Suppressor macrophage treated with lipopolysaccharide for 1 hour (primary cell): ENCODE measurements around the gene ST13.
"Not testable (repeated sequence)": the region's sequence is repeated elsewhere in the genome, so short reads cannot be mapped to it uniquely, and the experiment has no call there.

ENCODE experiments used
- DNase-seq, 3 donors: peaks; one replicate each; pipeline ENCODE4 v3.0.0-alpha.2; 2020 to 2022

Gene ST13

GRCh38 chr22:40856513-40857308 lies at the start of gene ST13, which contains the start of gene XPNPEP3:
ST13 (minus strand) TSS chr22:40856639; CDS start chr22:40856540, 99 bp downstream.
XPNPEP3 (plus strand) TSS chr22:40857148; CDS start chr22:40857182, 34 bp downstream.
- DNase-seq, result peak; percentile 97 to 99 (median 98)

GRCh38 chr22:40904101-40904500 lies 47.7 kb upstream of the ST13 start:
- DNase-seq, result no peak

- peak; percentile 60 to 80 (median 73) for DNase-seq
Observed at GRCh38 chr22:40898850-40899357, 42.5 kb upstream of the ST13 start.

- DNase-seq, result no peak
Observed at GRCh38 chr22:40894417-40894816, 38.0 kb upstream of the ST13 start.

GRCh38 chr22:40890881-40891280 lies 34.4 kb upstream of the ST13 start:
- DNase-seq, result no peak

GRCh38 chr22:40889116-40889515 lies 32.7 kb upstream of the ST13 start:
- DNase-seq, result no peak

GRCh38 chr22:40878922-40879321 lies 22.5 kb upstream of the ST13 start:
- DNase-seq, result peak in 2 of 3 donors; percentile 28 to 31

- DNase-seq, result no peak
Observed at GRCh38 chr22:40877488-40877887, 21.0 kb upstream of the ST13 start.

- no peak for DNase-seq
Observed at GRCh38 chr22:40876907-40877306, 20.5 kb upstream of the ST13 start.

GRCh38 chr22:40875111-40875510 lies 18.7 kb upstream of the ST13 start:
- no peak for DNase-seq

GRCh38 chr22:40874016-40874415 lies 17.6 kb upstream of the ST13 start:
- DNase-seq, result no peak

- not testable (repeated sequence) for DNase-seq
Observed at GRCh38 chr22:40868379-40868778, 11.9 kb upstream of the ST13 start.

- DNase-seq, result no peak
Observed at GRCh38 chr22:40867109-40867508, 10.7 kb upstream of the ST13 start.

- peak in 2 of 3 donors; percentile 8 to 10 for DNase-seq
Observed at GRCh38 chr22:40862537-40862936, 6.1 kb upstream of the ST13 start.

- DNase-seq, result no peak
Observed at GRCh38 chr22:40862013-40862412, 5.6 kb upstream of the ST13 start, which contains the start of gene DNAJB7. DNAJB7 (minus strand) TSS chr22:40862113; CDS start chr22:40861994, 119 bp downstream.

GRCh38 chr22:40857309-40857855 lies 943 bp upstream of the ST13 start:
- peak; percentile 3 to 20 (median 4) for DNase-seq

- peak; percentile 38 to 49 (median 45) for DNase-seq
Observed at GRCh38 chr22:40855979-40856512, 393 bp downstream of the ST13 start.

- DNase-seq, result peak; percentile 78 to 90 (median 88)
Observed at GRCh38 chr22:40855071-40855978, 1.1 kb downstream of the ST13 start.

GRCh38 chr22:40853961-40854360 lies 2.5 kb downstream of the ST13 start:
- no peak for DNase-seq

- DNase-seq, result no peak
Observed at GRCh38 chr22:40853333-40853732, 3.1 kb downstream of the ST13 start.

GRCh38 chr22:40845816-40846215 lies 10.6 kb downstream of the ST13 start:
- DNase-seq, result not testable (repeated sequence)

- DNase-seq, result no peak
Observed at GRCh38 chr22:40844951-40845350, 11.5 kb downstream of the ST13 start.

- no peak for DNase-seq
Observed at GRCh38 chr22:40838486-40838885, 18.0 kb downstream of the ST13 start.
